Measurements from ENCODE around the gene CEP78.

Gene CEP78

DNA sequence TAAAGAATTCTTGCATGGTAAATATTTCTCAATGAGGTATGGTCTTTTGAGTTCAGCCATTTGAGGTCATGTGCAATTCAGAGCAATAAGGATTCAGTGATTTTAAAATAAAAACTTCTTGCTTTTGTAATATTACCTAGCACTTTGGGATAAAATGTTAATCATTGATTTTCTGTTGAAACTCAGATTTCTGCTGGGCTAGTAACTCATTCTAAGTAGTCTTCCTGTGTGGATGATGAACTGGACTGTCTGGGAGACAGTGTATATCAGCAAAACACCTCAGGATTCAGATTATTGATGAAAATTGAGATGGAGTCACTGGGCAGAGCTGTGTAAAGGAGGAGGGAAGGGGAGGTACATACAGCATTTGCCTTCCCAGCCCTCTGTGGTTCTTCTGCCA is 50.2 kb downstream of the CEP78 start:
- no peak for DNase-seq (ENCODE audit: low read depth in 1 of 2, low spot score in 1 of 2)

DNA sequence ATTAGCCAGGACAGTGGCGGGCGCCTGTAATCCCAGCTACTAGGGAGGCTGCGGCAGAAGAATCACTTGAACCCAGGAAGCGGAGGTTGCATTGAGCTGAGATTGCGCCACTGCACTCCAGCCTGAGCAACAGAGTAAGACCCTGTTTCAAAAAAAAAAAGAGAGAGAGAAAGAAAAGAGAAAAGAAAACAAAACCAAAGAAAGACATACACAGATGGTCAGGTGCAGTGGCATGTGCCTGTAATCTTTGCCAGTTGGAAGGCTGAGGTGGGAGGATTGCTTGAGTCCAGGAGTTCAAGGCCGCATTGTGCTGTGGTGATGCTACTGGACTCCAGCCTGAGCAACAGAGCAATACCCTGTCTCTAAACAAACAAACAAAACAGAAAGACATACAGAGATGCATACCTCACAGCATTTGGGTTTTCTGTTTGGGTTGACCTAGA is 51.1 kb downstream of the CEP78 start:
- no peak for DNase-seq (ENCODE audit: low read depth in 1 of 2, low spot score in 1 of 2)

DNA sequence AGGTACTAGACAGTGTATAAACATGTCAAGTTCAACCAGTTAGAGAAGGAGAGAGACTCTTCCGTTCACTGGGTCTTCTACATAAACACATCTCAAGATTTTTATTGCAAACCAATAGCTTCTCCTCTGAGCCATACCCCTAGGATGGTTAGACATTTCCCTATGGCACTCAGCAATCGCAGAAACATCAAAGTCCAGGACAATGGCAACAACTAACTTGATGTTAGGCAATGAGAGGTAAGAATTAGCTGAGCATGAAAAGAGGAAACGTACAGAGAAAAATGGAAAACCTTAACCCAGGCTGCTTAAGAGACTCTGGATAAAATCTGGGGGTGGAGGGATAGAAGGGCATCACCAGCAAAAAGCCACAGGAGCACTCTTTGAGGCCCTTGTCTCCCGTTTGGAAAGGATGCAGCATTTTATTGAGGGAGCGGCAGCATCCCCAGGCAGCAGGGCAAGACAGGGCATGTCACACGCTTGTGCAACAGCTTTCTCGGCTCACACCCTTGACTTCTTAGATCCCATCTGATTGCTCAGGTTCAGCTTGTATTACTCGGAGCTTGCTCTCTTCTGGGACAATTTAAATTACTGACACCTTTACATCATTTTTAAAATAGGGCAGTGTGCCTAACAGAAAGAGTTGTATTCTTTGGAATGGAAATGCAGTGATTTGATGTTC is 52.5 kb downstream of the CEP78 start:
- no peak for DNase-seq (ENCODE audit: low read depth in 1 of 2, low spot score in 1 of 2)

DNA sequence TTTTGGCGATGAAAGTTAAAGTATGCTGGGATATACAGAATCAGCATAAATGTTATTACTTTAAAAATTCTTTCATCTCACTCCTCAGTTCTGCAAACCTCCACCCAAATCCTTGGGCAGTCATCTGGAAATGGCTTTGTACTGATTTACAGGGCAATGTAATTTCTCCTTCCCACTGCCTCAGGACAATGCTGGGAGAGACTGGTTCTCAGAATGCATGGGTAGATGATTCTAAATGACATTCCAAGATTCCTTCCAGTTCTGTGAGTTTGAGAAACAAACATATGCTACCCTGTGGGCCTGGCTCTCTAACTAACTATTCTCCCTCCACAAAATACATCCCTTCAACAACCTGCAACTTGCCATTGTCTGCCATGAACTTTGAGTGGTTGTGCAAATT is 53.6 kb downstream of the CEP78 start:
- DNase-seq (ENCODE audit: low read depth in 1 of 2, low spot score in 1 of 2) = no peak

DNA sequence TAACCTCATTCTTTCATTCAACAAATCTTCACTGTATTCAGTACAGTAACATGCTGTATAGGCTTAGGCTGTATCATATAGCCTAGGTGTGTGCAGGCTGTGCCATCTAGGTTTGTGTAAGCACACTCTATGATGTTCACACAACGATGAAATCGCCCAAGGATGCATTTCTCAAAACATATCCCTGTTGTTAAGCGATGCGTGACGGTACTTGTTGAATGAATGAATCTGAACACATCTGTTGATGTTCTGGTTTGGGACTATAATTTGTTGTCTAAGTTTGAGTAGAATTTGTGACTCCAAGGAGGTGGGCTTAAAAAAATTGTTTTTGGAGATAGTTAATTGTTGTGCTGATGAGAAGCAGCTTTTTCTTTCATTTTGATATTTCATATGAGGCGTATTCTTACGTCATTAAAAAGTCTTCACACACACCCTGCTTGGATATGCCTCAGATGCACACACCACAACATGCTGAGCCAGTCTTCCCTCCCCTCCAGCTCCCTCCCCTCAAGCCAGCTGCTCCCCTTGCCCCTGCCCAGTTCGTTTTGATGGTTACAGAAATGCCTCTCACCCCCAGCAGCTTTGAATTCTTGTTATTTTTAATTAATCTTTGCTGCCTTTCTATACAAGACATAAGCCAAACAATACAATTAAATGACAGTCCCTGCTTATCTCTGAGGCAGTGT is 55.5 kb downstream of the CEP78 start:
- no peak for DNase-seq (ENCODE audit: low read depth in 1 of 2, low spot score in 1 of 2)

DNA sequence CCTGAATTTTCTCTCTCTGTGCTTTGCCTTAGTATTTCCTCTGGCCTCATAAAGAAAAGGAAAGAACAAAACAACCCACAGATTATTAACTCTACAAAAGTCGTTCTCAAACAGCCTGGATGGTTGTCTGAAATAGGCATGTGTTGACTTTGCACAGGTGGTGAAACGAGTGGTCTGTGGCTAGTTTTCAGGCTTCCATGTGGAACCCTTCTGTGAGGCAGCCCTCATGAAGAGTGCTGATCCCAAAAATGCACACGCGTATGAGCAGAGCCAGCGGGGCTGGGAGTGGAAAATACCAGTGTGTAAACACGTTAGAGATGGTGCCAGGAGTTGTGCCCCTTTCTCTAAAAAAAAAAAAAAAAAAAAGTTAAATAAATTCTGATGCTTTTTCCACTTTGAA is 56.2 kb downstream of the CEP78 start:
- no peak for DNase-seq (ENCODE audit: low read depth in 1 of 2, low spot score in 1 of 2)

DNA sequence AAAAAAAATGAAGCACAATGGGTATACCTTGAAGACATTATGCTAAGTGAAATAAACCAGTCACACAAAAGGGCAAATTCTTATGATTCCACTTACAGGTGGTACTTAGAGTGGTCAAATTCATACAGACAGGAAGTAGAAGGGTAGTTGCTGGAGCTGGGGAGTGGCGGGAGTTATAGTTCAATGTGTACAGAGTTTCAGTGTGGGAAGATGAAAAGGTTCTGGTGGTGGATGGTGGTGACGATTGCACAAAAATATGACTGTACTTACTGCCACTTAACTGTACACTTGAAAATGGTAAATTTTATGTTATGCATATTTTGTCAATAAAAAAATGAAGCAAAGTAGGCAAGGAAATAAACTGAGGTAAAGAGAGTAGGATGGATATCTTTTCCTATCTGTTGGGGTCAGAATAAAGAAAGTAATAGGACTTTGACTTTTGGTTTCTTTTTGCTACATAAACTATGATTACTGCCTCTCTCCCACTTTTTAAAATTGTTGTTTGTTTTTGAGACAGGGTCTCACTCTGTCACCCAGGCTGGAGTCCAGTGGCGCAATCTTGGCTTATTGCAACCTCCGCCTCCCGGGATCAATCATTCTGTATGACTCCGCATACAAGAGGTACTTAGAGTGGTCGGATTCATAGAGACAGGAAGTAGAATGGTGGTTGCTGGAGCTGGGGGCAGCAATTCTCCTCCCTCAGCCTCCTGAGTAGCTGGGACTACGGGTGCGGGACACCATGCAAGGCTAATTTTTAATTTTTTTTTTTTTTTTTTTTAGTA is 57.0 kb downstream of the CEP78 start:
- DNase-seq (ENCODE audit: low read depth in 1 of 2, low spot score in 1 of 2) = no peak

DNA sequence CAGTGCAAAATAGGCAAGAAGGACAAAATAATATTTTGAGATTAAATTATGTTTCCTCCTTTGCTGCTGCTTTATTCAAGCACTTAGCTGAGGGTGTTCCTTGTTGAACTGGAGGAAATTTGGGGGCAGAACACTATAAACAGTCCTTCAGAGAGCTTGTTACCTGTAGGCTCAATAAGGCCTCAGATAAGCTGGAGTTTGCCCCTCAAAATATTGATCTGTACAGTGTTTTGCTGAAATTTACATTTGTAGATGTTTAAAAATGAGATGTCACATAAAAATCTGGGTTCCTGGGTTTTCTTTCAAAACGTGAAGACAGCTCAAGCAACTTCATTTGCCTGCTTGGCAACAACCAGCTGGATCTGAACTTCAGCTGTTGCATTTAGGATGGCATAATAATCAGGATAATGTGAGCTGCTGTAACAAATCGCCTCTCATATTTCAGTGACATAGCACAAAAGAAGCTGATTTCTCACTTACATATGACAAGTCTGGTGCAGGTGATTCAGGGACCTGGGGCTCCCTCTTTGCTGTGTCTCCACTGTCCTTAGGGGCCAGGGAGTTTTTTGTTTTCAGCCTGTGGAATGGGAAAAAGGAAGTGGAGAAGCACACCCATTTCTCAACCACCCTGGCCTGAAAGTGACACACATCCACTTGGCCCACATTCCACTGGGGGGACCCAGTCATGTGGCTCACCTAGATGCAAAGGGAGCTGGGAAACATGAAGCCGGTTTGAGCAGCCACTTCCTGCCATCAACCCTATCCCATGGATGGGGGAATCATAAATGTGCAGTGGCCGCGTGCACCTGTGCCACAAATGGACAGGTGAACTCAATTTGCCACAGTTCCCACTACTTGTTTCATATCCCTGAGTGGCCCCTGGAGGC is 58.7 kb downstream of the CEP78 start:
- DNase-seq (ENCODE audit: low read depth in 1 of 2, low spot score in 1 of 2) = no peak

DNA sequence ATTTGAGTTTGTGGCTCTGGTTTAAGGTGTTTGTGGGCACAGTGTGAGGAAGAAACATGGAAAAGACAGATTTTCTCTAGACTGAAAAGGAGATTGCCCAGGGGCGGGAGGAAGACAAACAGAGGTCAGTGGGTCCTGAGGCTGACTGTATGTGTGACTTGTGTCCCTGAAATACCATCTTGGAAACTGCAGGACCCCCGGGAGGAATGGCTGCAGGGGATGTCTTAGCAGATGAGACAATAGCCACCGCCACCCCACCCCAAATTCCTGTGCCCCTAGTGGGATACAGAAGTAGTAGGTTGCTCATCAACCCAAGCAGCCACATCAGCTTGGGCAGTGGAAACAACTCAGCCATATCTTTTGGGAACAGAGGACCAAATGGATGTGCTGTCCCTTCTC is 59.3 kb downstream of the CEP78 start:
- no peak for DNase-seq (ENCODE audit: low read depth in 1 of 2, low spot score in 1 of 2)

DNA sequence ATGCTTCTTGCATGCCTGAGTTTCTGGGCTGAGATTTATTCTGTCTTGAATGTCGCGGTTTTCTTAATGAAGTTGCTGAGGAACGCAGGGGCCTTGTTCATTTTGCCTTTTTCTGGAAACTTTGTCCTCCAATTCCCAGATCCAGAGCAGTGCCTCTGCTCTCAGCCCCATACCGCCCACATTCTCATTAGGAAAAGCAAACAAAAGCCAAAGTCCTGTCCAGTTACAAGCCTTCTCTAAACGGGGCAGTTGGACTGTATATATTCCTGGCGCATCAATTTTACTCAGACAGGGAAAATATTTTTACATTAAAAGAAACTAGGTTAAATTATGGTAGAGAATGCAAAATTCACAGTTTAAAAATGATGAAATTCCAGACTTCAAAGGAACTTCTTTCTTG is 59.9 kb downstream of the CEP78 start:
- DNase-seq (ENCODE audit: low read depth in 1 of 2, low spot score in 1 of 2) = no peak

DNA sequence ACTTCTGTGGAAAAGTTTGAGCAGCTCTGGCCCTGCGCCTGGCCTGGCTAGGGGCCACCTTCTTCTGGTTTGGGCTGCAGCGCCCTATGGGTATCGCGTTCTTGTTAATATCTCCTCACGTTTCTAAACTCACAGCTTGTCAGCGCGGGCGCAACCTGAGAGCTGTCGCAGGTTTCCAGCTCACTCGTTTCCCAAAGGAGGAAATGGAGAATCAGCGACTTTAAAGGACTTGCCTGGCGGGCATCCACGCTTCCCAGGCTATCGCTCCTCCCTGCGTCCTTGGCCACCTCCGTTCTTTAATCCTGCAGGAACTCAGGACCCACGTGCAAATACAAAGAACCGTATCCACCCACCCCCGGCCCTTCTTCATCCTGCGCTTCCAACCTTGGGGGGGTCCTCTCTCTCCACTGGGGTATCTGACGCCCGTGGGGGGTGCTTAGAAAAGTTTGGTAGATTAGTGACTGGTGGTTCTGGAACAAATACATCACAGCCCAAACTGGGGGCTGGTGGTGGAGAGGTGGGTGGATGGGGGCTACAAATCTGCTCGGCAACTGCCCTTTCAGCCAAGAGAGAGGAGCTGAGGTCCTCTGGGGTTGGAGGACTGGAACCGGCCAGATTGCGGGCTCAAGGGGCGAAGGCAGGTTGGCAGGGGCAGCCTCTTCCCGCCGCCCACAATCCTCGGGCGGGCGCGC is 60.5 kb downstream of the CEP78 start:
- DNase-seq (ENCODE audit: low read depth in 1 of 2, low spot score in 1 of 2) = peak in 1 of 2 donors; percentile 15

DNA sequence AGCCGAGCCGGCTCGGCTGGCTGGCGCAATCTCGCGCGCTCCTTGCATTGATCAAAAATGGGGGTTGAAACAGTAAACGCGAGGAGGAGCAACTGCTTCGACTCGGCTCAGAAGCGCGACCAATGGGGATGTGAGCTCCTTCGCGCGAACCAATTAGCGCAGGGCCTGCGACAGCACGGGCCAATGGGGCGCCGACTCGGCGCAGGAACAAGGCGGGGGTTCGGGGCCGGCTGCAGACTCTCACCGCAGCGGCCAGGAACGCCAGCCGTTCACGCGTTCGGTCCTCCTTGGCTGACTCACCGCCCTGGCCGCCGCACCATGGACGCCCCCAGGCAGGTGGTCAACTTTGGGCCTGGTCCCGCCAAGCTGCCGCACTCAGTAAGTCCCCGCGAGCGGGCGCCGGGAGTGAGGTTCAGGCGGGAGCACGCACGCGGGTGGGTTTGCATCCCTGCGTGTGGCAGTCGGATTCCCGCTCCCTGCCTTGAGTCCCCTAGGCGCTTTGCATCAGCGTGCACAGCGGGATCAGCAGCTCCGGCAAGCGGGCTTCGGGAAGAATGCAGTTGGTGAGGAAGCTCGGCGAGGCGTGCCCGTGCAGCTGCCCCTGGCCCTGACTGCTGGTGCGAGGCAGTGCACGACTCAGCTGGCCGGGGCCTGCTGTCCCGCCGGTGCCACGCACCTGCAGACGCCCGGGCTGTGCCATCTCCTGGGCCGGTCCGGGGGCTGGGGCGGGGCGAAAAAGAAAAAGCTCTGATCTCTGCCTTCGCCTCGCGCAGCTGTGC is 61.2 kb downstream of the CEP78 start, which contains the start of gene PSAT1:
TSS of gene PSAT1 (plus strand) at position 233 of the 779 bp plus-strand sequence. CDS start at position 319, 86 bp downstream.
- DNase-seq (ENCODE audit: low read depth in 1 of 2, low spot score in 1 of 2) = peak; percentile 77 to 89

DNA sequence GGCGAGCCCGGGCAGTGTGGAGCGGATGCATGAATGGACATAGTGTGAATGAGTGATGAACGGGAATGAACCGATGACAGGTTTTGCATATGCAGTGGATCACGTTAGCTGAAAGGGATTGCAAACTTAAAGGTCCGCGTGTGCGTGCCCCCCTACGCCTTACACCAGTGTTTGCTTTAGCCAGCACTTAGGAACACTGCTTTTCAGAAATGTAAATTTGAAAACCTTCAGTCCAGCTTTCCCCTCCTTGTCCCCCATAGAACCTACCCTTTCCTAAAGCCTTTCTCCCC is 61.7 kb downstream of the CEP78 start:
- no peak for DNase-seq (ENCODE audit: low read depth in 1 of 2, low spot score in 1 of 2)

DNA sequence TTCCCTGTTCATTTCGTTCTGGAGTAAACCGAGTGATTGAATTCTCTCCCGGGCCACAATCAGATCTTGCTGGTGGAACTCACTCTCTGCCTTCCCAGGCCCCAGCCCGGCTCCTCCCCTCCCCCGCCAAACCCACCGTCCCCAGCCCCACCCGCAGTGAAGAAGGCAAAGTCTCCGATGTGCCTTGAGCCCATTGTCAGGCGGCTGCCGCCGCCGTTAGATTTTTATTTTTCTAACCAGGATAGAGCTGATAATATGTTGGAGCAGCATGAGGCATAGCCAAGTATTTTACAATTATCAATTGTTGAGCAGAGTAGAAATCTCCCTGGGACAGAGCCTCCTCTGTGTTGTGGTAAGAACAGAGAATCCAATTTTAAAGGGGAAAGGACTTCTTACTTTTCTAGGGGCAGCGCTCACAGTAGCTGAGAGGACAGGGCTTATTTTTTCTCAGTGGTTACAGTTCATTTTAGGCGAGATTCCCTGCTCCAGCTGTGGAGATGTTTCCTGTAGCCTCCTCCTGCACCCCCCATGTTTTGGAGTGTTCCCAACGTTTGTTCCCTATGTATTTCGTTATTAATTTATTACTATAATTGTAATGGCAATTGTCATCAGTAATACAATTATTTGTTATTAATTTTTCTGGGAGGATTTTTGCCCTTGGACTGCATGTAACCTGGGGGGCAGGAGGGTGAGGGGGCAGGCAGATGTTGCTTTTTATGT is 62.3 kb downstream of the CEP78 start:
- DNase-seq (ENCODE audit: low read depth in 1 of 2, low spot score in 1 of 2) = no peak

DNA sequence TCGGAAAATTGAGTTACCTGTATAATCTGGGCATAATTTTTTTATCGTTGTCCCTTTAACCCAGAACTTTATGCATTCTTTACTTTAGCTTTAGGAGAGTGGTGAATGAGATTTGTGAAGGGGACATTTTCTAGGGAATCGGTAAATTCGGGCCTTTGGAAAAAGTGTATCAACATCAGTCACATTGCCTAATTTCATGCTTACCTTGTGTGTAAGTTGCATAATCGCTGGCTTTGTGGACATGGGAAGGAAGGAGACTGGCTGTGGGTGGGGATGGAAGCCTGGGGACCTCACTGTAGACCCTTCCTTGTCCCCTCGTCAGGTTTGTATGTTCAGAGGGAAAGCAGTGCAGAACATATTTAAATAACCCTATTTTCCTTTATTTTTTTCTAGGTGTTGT is 64.3 kb downstream of the CEP78 start:
- no peak for DNase-seq (ENCODE audit: low read depth in 1 of 2, low spot score in 1 of 2)

DNA sequence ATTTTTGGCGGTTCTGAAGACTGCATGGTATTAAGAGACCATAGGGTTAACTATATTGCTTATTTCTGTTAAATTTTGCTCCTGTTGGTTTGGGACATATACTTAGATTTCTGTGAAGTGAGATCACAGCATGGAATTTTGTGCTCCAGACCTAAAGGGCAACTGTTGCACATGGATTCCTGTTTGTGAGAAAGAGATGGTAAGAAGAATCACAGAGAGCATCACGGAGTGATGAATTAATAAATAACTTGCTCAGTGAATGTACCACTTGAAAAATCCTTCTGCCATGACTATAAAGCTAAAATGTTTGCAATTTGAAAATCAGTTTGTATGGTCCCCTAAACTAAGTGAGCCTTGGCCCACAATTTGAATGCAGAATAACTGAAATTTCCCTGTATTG is 65.6 kb downstream of the CEP78 start:
- no peak for DNase-seq (ENCODE audit: low read depth in 1 of 2, low spot score in 1 of 2)

DNA sequence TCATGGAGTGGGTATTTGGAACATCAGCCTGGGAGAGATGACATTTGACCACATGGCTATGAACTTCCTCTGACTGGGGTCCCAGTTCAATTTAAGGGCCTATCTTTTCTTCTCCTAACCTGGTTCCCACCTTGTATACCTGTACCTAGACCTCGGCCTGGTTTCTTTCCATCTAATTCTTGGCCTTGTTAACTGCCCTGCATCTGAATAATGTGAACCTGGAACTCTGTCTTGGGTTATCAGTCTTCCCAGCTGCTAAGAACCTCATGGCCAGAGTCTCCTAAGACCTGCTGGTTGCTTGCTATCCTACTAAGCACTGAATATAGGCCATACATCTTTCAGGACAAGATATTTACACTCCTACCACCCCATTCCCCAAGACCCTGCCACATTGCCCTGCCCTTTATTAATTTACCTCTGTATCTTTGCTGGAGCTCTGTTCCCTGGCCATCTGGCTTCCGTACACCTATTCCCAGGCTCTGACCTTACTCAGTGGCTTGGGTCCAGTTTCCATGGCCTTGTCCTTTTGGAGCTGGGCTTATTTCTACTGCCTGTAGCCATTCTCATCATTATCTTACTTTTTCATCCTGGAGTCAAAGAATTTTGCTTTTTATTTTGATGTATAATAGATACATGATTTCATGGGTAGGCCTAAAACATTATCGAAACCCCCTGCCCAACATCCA is 67.6 kb downstream of the CEP78 start:
- no peak for DNase-seq (ENCODE audit: low read depth in 1 of 2, low spot score in 1 of 2)

DNA sequence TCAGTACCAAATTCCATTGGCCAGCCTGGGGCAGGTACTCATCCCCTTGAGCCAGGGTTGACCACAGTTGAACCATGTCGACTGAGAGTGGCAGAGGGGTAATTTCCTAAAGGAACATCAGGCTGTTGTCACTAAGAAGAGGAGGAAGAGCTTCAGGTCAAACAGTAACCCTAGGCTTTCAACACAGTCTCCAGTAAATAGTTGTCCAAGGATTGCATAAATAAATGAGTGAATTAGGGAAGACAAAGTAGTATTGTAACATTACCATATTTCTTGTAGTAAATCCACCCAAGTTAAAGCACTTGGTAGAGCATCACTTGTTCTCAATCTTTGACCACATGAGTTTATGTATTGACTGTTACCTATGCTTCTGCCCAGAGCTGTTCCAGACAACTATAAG is 68.5 kb downstream of the CEP78 start:
- no peak for DNase-seq (ENCODE audit: low read depth in 1 of 2, low spot score in 1 of 2)

All from activated CD4-positive, alpha-beta T cell treated with anti-CD3 and anti-CD28 coated beads, Interleukin-2, amount 50 U/mL, for 24 hours (primary cell).